8988T (cell line): ENCODE measurements around the gene CANX.

Experiments
- DNase-seq: peaks from one replicate; pipeline ENCODE4 v3.0.0; 2011

CANX gene

DNA sequence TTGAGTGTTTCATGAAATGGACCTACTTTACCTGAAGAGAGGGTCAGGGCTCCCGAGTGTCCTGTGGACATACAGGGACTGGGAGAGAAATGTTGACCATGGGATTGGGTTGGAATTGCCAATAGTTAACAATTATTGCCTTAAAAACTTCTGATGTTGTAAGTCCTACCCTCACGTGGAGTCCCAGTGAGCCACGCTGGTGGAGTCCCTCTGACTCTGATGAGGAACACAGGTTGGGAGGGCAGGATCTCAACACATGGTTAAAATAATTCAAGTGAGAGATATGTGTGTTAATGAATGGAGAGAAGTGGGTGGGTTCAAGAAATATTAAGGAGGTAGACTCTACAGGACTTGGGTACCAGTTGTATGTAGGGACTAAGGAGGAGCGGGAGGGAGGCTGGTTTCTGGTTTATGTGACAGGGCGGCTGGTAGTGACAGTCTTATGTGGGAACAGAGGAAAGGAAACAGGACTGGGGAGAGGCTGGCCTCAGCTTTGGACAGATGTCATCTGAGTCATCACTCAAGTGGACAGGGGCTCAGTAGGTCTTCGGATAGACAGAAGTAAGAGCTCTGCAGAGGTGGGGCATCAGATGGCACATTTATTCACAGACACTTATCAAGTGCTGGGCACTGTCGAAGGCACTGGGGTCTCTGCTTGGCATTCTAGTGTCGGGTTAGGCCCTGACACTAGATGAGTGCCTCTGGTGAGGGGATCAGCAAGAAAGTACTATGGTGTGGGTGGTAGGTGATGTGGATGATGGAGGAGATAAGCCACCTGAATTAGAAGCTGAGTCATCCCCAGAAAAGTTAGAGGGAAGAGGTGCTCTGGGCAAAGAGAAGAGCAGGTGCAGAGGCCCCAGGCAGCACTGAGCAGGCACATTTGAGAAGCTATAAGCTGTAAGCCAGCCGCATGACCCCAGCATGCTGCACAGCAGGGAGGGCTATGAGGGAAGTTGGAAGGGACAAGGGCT is 61.1 kb downstream of the CANX start:
- no peak for DNase-seq

- DNase-seq, result no peak
Observed at GRCh38 chr5:179762079-179762780, 63.5 kb downstream of the CANX start.

DNA sequence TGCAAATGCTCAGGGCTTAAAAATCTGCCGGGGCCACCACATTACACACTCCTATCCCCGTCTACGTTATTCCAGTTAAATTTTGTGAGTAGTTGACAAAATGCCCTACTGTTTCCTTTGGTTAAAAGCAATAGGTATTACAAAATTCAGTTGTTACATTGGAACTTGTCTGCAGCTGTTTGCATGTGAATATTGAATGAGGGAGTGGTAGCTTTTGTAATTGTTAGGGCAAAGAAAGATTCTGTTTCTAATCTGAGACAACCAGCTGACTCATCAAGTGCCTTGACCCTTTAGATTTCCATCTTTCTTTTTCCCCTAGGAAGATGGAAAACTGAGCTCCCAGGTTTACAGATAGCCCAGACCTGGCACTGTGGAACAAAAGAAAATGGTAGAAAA is 64.0 kb downstream of the CANX start:
- no peak for DNase-seq

DNA sequence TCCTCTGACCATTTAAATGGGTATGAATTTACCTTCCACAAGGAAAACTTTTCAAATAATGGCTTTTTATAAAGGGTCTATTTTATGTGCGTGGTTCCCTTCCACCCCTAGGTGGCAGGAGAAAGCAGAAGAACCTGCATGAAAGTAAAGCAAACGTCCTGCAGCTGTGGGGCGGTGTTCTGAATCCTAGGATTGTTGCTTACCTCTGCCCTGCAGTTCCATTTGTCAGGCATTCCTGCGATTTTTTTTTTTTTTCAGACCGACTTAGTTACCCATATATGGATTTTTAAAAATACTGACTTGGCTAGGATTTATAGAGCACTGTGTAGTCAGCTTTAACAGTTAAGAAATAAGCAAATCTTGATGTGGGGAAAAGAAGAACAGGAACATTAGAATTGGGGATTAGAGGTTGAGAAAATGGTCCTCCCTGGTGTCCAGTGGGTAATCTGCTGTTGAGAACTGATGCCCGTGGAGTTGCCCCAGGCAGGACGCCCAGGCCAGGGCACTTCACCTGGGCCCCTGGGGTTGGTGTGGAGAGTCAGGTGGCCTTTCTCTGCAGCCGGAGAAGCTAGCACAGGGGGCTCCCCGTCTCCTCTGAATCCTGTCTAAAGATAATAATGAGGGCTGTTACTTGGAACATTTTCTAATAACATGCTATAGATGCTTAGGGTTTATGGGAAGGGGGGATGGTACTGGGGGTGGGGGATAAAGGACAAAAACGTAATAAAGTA is 64.6 kb downstream of the CANX start:
- no peak for DNase-seq

GRCh38 chr5:179764056-179764455 is 65.3 kb downstream of the CANX start:
- no peak for DNase-seq

- no peak for DNase-seq
Observed at GRCh38 chr5:179765400-179765799, 66.6 kb downstream of the CANX start.

DNA sequence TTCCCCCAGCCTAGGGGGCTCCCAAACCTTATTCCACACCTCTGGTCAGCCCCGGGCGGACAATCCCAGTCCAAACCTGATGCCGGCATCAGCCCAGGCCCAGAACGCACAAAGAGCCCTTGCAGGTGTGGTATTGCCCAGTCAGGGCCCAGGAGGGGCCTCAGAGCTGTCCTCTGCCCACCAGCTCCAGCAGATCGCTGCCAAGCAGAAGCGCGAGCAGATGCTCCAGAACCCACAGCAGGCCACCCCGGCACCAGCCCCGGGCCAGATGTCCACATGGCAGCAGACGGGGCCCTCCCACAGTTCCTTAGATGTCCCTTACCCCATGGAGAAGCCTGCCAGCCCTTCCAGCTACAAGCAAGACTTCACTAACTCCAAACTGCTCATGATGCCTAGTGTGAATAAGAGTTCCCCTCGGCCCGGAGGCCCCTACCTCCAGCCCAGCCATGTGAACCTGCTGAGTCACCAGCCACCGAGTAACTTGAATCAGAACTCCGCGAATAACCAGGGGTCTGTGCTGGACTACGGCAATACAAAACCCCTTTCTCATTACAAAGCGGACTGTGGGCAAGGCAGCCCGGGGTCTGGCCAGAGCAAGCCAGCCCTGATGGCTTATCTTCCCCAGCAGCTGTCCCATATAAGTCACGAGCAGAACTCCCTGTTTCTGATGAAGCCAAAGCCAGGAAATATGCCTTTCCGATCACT is 67.4 kb downstream of the CANX start:
- DNase-seq, result no peak

DNA sequence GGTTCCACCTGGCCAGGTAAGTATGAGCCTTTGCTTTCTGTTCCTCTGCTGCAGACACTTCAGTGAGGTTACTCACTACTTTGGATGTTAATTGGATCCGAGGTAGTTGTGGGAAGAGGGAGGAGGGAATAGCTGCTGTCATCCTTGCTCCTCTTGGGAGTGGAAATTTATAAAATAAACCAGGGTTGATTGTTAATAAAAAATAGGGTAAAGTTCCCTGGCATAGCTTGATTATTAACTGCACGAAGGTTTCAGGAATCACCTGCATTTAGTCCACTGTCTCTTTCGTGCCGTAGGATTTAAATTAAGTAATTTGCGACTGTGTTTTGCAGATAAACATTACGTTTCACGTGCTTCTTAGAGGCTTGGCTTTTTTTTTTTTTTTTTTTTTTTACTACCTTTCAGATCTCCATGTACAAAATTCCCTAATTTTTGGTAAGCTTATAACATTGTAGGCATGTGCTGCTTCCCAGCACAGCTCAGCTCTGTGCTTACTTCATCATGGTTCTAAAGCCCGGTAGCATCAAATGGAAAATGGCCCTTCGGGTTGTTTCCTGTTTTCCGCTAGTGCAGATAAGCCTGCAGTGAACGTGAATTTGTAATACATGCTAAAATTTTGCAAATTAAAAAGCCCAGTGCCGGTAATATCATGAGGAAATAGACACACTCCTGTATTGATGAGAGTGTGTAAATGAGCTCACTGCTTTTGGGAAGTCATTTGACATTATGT is 68.1 kb downstream of the CANX start:
- DNase-seq, result no peak

- DNase-seq, result no peak
Observed at GRCh38 chr5:179767496-179768100, 68.8 kb downstream of the CANX start.

DNA sequence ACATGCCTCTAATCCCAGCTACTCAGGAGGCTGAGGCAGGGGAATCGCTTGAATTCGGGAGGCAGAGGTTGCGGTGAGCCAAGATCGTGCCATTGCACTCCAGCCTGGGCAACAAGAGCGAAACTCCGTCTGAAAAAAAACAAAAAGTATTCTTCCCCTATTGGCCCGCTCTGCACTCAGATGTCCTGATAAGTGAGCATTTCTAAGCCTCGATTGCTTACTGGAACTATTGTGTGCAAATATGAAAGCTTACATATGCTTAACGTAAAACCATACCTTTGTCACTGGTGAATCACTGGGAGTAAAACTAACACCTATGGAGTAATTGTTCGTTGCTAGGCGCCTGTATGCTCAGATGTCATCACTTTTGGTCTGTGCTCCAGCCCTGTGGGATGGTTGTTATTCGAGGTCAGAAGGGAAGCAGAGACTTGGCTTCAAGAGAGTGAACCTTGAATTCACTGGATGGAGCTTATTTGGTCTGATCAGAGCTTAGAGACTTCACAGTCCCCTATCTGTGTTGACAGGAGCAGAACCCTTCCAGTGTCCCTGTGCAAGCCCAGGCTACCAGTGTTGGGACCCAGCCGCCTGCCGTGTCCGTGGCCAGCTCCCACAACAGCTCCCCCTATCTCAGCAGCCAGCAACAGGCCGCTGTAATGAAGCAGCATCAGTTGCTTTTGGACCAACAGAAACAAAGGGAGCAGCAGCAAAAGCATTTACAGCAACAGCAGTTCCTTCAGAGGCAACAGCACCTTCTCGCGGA is 69.7 kb downstream of the CANX start:
- DNase-seq, result no peak

DNA sequence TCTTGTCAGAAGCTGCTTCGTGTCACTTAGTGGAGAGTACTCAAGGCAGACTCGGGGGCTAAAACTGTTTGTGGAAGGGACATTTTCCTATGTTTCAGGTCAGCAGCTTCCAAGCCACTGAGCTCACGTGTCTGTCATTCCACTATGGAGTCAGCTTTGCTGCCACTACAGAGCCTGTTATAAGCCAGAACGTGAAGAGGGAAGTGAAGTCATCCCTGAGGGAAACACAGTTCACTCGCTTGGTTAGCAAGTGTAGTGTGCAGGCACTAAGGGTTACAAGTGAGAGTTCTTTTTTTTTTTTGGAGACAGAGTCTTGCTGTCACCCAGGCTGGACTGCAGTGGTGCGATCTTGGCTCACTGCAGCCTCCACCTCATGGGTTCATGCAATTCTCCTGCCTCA is 70.5 kb downstream of the CANX start:
- no peak for DNase-seq

GRCh38 chr5:179769796-179770195 is 71.0 kb downstream of the CANX start:
- no peak for DNase-seq

DNA sequence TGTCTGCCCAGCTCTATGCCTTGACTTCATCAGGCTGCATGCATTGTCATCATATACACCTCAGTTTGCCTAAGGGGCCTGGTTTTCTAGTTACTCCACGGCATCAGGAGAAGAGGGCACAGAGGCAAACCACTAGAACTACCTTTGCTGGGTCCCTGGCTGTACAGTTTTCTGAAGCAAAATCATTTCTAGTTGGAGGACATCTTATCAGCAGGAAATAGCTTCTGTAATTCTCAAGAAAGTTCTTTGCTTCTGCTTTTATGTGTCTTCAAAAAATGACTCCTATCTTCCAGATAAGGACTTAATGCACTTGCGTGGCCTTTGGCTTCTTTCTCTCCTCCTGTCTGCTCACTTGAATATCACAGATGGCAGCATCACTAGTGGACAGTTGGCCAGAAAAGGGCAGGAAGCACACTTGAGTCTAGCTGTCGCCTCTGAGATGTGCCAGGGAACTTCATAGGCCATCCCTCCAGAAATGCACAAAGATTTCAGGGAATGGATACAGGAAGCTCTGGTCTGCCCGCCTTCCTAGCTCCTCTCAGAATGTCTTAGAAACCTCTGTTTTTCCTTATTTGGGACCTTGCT is 72.6 kb downstream of the CANX start:
- no peak for DNase-seq

GRCh38 chr5:179772351-179772750 is 73.6 kb downstream of the CANX start:
- no peak for DNase-seq

GRCh38 chr5:179773686-179774040 is 74.9 kb downstream of the CANX start:
- DNase-seq, result no peak

DNA sequence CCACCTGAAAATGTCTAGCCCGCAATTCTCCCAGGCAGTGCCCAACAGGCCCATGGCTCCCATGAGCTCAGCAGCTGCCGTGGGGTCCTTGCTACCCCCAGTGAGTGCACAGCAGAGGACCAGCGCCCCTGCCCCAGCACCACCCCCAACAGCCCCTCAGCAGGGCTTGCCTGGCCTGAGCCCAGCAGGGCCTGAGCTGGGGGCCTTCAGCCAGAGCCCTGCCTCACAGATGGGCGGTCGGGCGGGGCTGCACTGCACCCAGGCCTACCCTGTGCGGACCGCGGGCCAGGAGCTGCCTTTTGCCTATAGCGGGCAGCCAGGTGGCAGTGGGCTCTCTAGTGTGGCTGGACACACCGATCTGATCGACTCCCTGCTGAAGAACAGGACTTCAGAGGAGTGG is 75.7 kb downstream of the CANX start:
- DNase-seq, result no peak

DNA sequence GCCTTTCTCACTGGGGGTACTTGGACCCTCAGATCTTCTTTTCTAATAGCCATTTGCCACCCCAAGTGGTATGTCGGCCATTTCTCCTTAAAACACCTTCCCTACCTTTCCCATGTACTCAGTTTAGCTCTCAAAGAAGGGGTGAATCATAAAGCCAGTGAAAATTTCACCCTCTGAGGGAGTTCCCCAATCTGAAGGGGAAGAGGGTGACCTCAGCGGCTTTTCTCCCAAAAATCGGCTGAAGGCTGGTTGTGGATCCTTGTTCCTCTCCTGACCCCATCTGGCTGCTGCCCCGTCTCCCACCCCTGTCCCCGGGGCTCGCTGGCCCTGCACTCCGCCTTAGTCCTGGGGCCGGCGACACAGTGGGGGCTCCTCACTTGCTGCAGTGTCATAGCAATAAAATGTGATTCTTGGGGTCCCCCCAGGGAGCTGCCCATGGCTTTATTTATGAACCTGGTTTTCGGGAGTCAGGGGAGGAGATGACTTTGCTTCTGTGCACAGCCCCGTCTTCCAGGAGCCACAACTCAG is 77.7 kb downstream of the CANX start:
- DNase-seq, result no peak

GRCh38 chr5:179777456-179777855 is 78.7 kb downstream of the CANX start:
- no peak for DNase-seq

- DNase-seq, result no peak
Observed at GRCh38 chr5:179777909-179778308, 79.1 kb downstream of the CANX start.

GRCh38 chr5:179778591-179778990 is 79.8 kb downstream of the CANX start:
- no peak for DNase-seq
